HepG2 (cell line): Measurements from ENCODE around the gene MAPK6. TPM values are rescaled to one million over a fixed set of nuclear protein-coding genes. Genes with fewer than 3 reads are reported as not detected.
A peak's percentile ranks its signal among the peaks of the same experiment; 100 is the strongest.

Source experiments
- CHD2 ChIP-seq: IDR thresholded peaks from 2 replicates; pipeline ENCODE4 v1.6.1; 2011; ENCODE audit warnings: low read depth, low read length, improper control_type of control experiment
- FOSL2 ChIP-seq: sonication (generic); formaldehyde crosslinking; IDR thresholded peaks from 2 replicates; pipeline ENCODE4 v1.4.0; 2020; ENCODE audit warnings: missing genetic modification reagents
- HDAC2 ChIP-seq: sonication (generic); formaldehyde crosslinking; IDR thresholded peaks from 2 replicates; pipeline ENCODE4 v1.4.0; 2020; ENCODE audit warnings: missing genetic modification reagents
- JUNB ChIP-seq: sonication (generic); formaldehyde crosslinking; IDR thresholded peaks from 2 replicates; pipeline ENCODE4 v1.8.0; 2022; ENCODE audit warnings: missing genetic modification reagents, mild to moderate bottlenecking, borderline replicate concordance
- POLR2A ChIP-seq, 2 experiments: IDR thresholded peaks; 2 replicates each; pipeline ENCODE4 v1.6.1; 2011; ENCODE audit warnings: low read depth in 2 of 2, low read length in 2 of 2, mild to moderate bottlenecking in 1 of 2, moderate library complexity in 1 of 2; ENCODE audit not compliant: insufficient read depth in 1 of 2
- RAD21 ChIP-seq: fragments of 450-650 bp; formaldehyde crosslinking; IDR thresholded peaks from 2 replicates; pipeline ENCODE4 v1.5.0; 2020; ENCODE audit warnings: mild to moderate bottlenecking
- RAD51 ChIP-seq: fragments of 450-650 bp; IDR thresholded peaks from 2 replicates; pipeline ENCODE4 v1.6.1; 2016; ENCODE audit warnings: borderline replicate concordance
- RFX1 ChIP-seq: fragments of 450-650 bp; IDR thresholded peaks from 2 replicates; pipeline ENCODE4 v1.6.1; 2017
- SNAI1 ChIP-seq: sonication (generic); formaldehyde crosslinking; IDR thresholded peaks from 2 replicates; pipeline ENCODE4 v1.5.0; 2020; ENCODE audit warnings: mild to moderate bottlenecking, missing genetic modification reagents, borderline replicate concordance
- SOX6 ChIP-seq, 2 experiments: fragments of 450-650 bp in 1 of 2; sonication (generic) in 1 of 2; formaldehyde crosslinking in 1 of 2; IDR thresholded peaks; 2 replicates each; pipeline versions ENCODE4 v1.4.0 to v1.6.1; 2017 to 2020; ENCODE audit warnings: antibody characterized with exemption in 1 of 2, mild to moderate bottlenecking in 1 of 2, missing genetic modification reagents in 1 of 2
- ZNF234 ChIP-seq: sonication (generic); formaldehyde crosslinking; conservative IDR thresholded peaks from 2 replicates; pipeline ENCODE4 v1.5.1; 2020; ENCODE audit warnings: mild to moderate bottlenecking, missing genetic modification reagents
- ZNF251 ChIP-seq: sonication (generic); formaldehyde crosslinking; IDR thresholded peaks from 2 replicates; pipeline ENCODE4 v1.9.0; 2021; ENCODE audit warnings: mild to moderate bottlenecking, missing genetic modification reagents
- ZNF605 ChIP-seq: sonication (generic); formaldehyde crosslinking; IDR thresholded peaks from 2 replicates; pipeline ENCODE4 v1.8.0; 2022; ENCODE audit warnings: mild to moderate bottlenecking, missing genetic modification reagents
- polyA plus RNA-seq, 8 experiments: library from polyadenylated mRNA; depleted of rRNA in 3 of 8; stranded (reverse) in 7 of 8; unstranded in 1 of 8; fragments of >200 nt; fragmentation: Illumina TruSeq in 4 of 8; extraction: Trizol in 4 of 8; gene quantifications; 2 replicates each; pipeline versions ENCODE4 v1.2.1 to v1.2.3, GENCODE V29; 2011 to 2016; ENCODE audit warnings: low read depth in 4 of 8, missing spikeins in 1 of 8, mixed read lengths in 1 of 8; ENCODE audit not compliant: insufficient read depth in 1 of 8
- total RNA-seq, 5 experiments: library from RNA; depleted of rRNA; stranded (reverse); fragments of >200 nt; fragmentation: Illumina TruSeq; extraction: Trizol; gene quantifications; 2 replicates each; pipeline ENCODE4 v1.2.3, GENCODE V29; 2016; ENCODE audit warnings: low read depth in 1 of 5
- TF ChIP-seq, protein P1 (sequence below): sonication (generic); formaldehyde crosslinking; IDR thresholded peaks from 2 replicates; pipeline ENCODE4 v1.5.0; 2020; ENCODE audit warnings: missing genetic modification reagents
- TF ChIP-seq, protein P2 (sequence below): IDR thresholded peaks from 2 replicates; pipeline ENCODE4 v1.6.1; 2016; ENCODE audit warnings: control low read depth
- TF ChIP-seq, protein P3 (sequence below): sonication (generic); formaldehyde crosslinking; IDR thresholded peaks from 2 replicates; pipeline ENCODE4 v1.4.0; 2020; ENCODE audit warnings: missing genetic modification reagents
- TF ChIP-seq, protein P4 (sequence below): IDR thresholded peaks from 2 replicates; pipeline ENCODE4 v1.4.0; 2020; ENCODE audit warnings: mild to moderate bottlenecking, missing genetic modification reagents
- TF ChIP-seq, protein P5 (sequence below): IDR thresholded peaks from 2 replicates; pipeline ENCODE4 v1.6.1; 2016; ENCODE audit warnings: low read depth, borderline replicate concordance
- TF ChIP-seq, protein P6 (sequence below): sonication (generic); formaldehyde crosslinking; IDR thresholded peaks from 2 replicates; pipeline ENCODE4 v1.5.1; 2020; ENCODE audit warnings: missing genetic modification reagents, mild to moderate bottlenecking, borderline replicate concordance

MAPK6 gene
- total and polyA plus RNA-seq, 2 of the 13 experiments (the other 11 are each of a cell fraction or from before 2014, with no cell fraction given), result 89.5 to 99.7 TPM

DNA sequence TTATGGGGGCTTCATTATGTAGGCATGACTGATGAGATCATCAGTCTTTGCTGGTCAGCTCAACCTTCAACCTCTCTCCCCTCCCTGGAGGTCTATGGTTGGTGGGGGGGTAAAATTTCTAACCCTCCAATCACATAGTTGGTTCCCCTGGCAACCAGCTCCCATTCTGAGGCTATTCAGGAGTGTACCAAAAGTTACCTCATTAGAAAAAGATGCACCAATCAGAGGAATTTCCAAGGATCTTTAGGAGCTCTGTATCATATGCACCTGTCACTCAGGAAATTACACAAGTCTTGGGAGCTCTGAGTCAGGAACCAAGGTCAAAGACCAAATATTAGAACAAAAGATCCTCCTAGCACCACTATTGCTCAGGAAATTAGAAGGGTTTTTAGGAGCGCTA, 26.1 kb upstream of the MAPK6 start (continued):
- TF ChIP-seq SOX6 (IDR thresholded peaks at IDR 0.05) (no peak), SOX6 (CRISPR knock-in tag; IDR thresholded peaks at IDR 0.05) (0 out of 2 replicates have a peak, but pooled peaks have one; percentile 13), SNAI1 (no peak), ZNF234 (CRISPR knock-in tag) (no peak), ZNF251 (CRISPR knock-in tag) (no peak), FOSL2 (CRISPR knock-in tag) (peak; percentile 69), POLR2A (IDR thresholded peaks at IDR 0.05; ENCODE audit: insufficient read depth in 1 of 2, low read depth in 2 of 2, low read length in 2 of 2) (no peak), CHD2 (no peak), RAD51 (no peak), ZNF605 (CRISPR knock-in tag) (no peak), JUNB (CRISPR knock-in tag) (no peak), HDAC2 (CRISPR knock-in tag) (no peak), RAD21 (CRISPR knock-in tag) (no peak), RFX1 (peak; percentile 49; the same call in 1 of the 2 replicates)
- TF ChIP-seq, protein P1, sequence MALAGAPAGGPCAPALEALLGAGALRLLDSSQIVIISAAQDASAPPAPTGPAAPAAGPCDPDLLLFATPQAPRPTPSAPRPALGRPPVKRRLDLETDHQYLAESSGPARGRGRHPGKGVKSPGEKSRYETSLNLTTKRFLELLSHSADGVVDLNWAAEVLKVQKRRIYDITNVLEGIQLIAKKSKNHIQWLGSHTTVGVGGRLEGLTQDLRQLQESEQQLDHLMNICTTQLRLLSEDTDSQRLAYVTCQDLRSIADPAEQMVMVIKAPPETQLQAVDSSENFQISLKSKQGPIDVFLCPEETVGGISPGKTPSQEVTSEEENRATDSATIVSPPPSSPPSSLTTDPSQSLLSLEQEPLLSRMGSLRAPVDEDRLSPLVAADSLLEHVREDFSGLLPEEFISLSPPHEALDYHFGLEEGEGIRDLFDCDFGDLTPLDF (CRISPR knock-in tag), result no peak
- TF ChIP-seq, protein P2, sequence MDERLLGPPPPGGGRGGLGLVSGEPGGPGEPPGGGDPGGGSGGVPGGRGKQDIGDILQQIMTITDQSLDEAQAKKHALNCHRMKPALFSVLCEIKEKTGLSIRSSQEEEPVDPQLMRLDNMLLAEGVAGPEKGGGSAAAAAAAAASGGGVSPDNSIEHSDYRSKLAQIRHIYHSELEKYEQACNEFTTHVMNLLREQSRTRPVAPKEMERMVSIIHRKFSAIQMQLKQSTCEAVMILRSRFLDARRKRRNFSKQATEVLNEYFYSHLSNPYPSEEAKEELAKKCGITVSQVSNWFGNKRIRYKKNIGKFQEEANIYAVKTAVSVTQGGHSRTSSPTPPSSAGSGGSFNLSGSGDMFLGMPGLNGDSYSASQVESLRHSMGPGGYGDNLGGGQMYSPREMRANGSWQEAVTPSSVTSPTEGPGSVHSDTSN, result peak; percentile 80
- TF ChIP-seq, protein P3, sequence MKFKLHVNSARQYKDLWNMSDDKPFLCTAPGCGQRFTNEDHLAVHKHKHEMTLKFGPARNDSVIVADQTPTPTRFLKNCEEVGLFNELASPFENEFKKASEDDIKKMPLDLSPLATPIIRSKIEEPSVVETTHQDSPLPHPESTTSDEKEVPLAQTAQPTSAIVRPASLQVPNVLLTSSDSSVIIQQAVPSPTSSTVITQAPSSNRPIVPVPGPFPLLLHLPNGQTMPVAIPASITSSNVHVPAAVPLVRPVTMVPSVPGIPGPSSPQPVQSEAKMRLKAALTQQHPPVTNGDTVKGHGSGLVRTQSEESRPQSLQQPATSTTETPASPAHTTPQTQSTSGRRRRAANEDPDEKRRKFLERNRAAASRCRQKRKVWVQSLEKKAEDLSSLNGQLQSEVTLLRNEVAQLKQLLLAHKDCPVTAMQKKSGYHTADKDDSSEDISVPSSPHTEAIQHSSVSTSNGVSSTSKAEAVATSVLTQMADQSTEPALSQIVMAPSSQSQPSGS (CRISPR knock-in tag), result no peak
- TF ChIP-seq, protein P4, sequence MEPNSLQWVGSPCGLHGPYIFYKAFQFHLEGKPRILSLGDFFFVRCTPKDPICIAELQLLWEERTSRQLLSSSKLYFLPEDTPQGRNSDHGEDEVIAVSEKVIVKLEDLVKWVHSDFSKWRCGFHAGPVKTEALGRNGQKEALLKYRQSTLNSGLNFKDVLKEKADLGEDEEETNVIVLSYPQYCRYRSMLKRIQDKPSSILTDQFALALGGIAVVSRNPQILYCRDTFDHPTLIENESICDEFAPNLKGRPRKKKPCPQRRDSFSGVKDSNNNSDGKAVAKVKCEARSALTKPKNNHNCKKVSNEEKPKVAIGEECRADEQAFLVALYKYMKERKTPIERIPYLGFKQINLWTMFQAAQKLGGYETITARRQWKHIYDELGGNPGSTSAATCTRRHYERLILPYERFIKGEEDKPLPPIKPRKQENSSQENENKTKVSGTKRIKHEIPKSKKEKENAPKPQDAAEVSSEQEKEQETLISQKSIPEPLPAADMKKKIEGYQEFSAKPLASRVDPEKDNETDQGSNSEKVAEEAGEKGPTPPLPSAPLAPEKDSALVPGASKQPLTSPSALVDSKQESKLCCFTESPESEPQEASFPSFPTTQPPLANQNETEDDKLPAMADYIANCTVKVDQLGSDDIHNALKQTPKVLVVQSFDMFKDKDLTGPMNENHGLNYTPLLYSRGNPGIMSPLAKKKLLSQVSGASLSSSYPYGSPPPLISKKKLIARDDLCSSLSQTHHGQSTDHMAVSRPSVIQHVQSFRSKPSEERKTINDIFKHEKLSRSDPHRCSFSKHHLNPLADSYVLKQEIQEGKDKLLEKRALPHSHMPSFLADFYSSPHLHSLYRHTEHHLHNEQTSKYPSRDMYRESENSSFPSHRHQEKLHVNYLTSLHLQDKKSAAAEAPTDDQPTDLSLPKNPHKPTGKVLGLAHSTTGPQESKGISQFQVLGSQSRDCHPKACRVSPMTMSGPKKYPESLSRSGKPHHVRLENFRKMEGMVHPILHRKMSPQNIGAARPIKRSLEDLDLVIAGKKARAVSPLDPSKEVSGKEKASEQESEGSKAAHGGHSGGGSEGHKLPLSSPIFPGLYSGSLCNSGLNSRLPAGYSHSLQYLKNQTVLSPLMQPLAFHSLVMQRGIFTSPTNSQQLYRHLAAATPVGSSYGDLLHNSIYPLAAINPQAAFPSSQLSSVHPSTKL (CRISPR knock-in tag), result peak; percentile 39; the same call in 1 of the 2 replicates
- TF ChIP-seq, protein P5, sequence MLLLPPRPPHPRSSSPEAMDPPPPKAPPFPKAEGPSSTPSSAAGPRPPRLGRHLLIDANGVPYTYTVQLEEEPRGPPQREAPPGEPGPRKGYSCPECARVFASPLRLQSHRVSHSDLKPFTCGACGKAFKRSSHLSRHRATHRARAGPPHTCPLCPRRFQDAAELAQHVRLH (CRISPR knock-in tag), result no peak
- TF ChIP-seq, protein P6, sequence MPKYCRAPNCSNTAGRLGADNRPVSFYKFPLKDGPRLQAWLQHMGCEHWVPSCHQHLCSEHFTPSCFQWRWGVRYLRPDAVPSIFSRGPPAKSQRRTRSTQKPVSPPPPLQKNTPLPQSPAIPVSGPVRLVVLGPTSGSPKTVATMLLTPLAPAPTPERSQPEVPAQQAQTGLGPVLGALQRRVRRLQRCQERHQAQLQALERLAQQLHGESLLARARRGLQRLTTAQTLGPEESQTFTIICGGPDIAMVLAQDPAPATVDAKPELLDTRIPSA, result no peak
